GM21786 (cell line): ENCODE measurements around the gene DCTD.

Source experiments
- ATAC-seq: cut with Tn5 transposase; IDR thresholded peaks from one replicate; pipeline ENCODE4 v1.9.1; 2021; ENCODE audit not compliant: unreplicated experiment

DCTD gene

GRCh38 chr4:182843808-182844325 lies 73.3 kb downstream of the DCTD start:
- no peak for ATAC-seq

- no peak for ATAC-seq
Measured at GRCh38 chr4:182842759-182843390, 74.3 kb downstream of the DCTD start.

- ATAC-seq: no peak
Measured at GRCh38 chr4:182842104-182842600, 75.0 kb downstream of the DCTD start.

GRCh38 chr4:182840108-182840507 lies 77.1 kb downstream of the DCTD start:
- ATAC-seq: no peak
